GM19372 (cell line): Measurements from ENCODE around the gene LMNA.
"Not testable (repeated sequence)": the region's sequence is repeated elsewhere in the genome, so short reads cannot be mapped to it uniquely, and the experiment has no call there.

Source experiments
- ATAC-seq: cut with Tn5 transposase; IDR thresholded peaks from one replicate; pipeline ENCODE4 v1.9.1; 2021; ENCODE audit warnings: mild to moderate bottlenecking, low read depth, moderate library complexity; ENCODE audit not compliant: unreplicated experiment

Gene LMNA

GRCh38 chr1:156103521-156103947 is 11.0 kb upstream of the LMNA start:
- no peak for ATAC-seq

GRCh38 chr1:156104065-156104810 is 10.3 kb upstream of the LMNA start:
- no peak for ATAC-seq

- ATAC-seq, result no peak
These were observed 9.4 kb upstream of the LMNA start for GRCh38 chr1:156104861-156105832.

GRCh38 chr1:156106624-156107488 is 7.7 kb upstream of the LMNA start:
- ATAC-seq, result no peak

GRCh38 chr1:156108057-156108456 is 6.5 kb upstream of the LMNA start:
- no peak for ATAC-seq

GRCh38 chr1:156108664-156109241 is 5.8 kb upstream of the LMNA start:
- ATAC-seq, result no peak

GRCh38 chr1:156110252-156110651 is 4.3 kb upstream of the LMNA start:
- no peak for ATAC-seq

GRCh38 chr1:156111355-156111962 is 3.1 kb upstream of the LMNA start:
- no peak for ATAC-seq

GRCh38 chr1:156112276-156113137 is 2.0 kb upstream of the LMNA start:
- no peak for ATAC-seq

- no peak for ATAC-seq
These were observed 1.1 kb upstream of the LMNA start for GRCh38 chr1:156113282-156113950.

GRCh38 chr1:156114919-156115513 is 505 bp downstream of the LMNA start:
- ATAC-seq, result no peak

- no peak for ATAC-seq
These were observed 1.2 kb downstream of the LMNA start for GRCh38 chr1:156115514-156116374.

- ATAC-seq, result not testable (repeated sequence)
These were observed 2.2 kb downstream of the LMNA start for GRCh38 chr1:156116731-156117130.

- ATAC-seq, result no peak
These were observed 3.1 kb downstream of the LMNA start for GRCh38 chr1:156117414-156118176.

GRCh38 chr1:156118177-156118868 is 3.8 kb downstream of the LMNA start:
- no peak for ATAC-seq
